GM18505 (cell line): ENCODE results near the gene RUNX1.
A peak's percentile ranks its signal among the peaks of the same experiment; 100 is the strongest.

Source experiments
- ATAC-seq: cut with Tn5 transposase; IDR thresholded peaks from one replicate; pipeline ENCODE4 v1.9.1; 2021; ENCODE audit not compliant: unreplicated experiment
- POLR2A ChIP-seq: IDR thresholded peaks from 4 replicates; pipeline ENCODE4 v1.6.1; 2011; ENCODE audit warnings: borderline replicate concordance; ENCODE audit not compliant: insufficient read depth, insufficient read length; ENCODE audit errors: extremely low read depth

RUNX1 gene

GRCh38 chr21:34877485-34878128 lies 171.5 kb downstream of the RUNX1 start:
- ATAC-seq: no peak
- no peak for TF ChIP-seq POLR2A

DNA sequence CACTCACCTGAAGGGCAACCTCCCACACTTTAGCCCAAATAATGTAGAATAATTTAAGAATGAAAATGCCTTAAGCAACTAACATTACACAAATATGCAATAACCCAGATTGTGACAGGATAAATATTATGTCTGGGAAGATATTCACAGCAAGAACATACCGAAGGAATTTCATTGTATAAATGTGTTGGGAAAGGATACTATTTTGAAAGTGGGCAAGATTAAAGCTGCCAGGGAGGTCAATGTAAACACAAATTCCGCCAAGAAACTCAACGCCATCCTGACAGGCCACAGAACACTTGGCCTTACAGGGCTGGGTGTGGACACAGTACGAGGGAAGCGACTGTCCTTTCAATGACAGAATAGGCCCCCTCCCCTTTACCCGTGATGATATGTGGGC lies 173.3 kb downstream of the RUNX1 start:
- TF ChIP-seq POLR2A: no peak

DNA sequence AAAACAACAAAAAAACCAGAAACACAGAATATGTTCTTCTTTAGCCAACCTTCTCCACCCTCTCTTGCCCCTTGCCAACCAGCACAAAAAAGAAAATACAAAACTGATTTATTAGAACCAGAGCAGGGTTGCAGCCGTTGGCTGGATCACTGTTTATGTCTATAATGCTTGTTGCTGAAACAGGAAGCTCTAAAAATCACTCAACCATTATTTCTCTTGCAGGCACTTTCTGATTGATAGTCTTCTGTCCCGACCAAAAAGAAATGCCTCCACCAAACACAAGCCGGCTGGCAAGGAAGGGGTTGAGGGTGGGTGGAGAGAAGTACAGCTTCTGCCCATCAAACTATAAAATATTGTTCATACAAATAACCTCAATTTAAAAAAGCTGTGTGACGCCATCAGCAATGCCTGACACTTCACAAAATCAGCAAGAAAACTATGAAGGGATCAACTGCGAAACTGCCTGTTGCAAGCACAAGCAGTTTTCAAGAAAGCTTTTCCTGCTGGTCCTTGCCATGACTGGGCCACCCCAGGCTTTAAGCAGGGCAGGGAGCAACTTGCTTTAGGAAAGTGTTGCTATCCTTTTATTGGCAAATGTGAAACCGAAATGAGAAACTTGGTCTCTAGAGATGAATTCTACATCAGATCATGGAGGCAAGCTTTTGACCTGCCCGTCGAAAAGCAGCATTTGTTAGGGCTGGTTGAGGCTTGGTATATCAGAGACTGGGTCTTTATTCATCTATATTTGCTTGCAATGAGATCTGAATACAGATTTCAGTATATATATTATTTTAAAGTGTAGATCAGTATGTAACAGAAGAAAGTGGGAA lies 174.2 kb downstream of the RUNX1 start:
- ATAC-seq: no peak

More for the DNA sequence above, 173.3 kb downstream of the RUNX1 start:
- ATAC-seq: no peak

GRCh38 chr21:34871026-34871908 lies 177.8 kb downstream of the RUNX1 start:
- no peak for ATAC-seq
- no peak for TF ChIP-seq POLR2A

More for the DNA sequence above, 174.2 kb downstream of the RUNX1 start:
- no peak for TF ChIP-seq POLR2A

GRCh38 chr21:34870246-34870645 lies 178.9 kb downstream of the RUNX1 start:
- no peak for TF ChIP-seq POLR2A
- no peak for ATAC-seq

GRCh38 chr21:34869545-34869944 lies 179.6 kb downstream of the RUNX1 start:
- TF ChIP-seq POLR2A: no peak

GRCh38 chr21:34867785-34868184 lies 181.3 kb downstream of the RUNX1 start:
- no peak for ATAC-seq
- TF ChIP-seq POLR2A: no peak

More at GRCh38 chr21:34869545-34869944, 179.6 kb downstream of the RUNX1 start:
- no peak for ATAC-seq

DNA sequence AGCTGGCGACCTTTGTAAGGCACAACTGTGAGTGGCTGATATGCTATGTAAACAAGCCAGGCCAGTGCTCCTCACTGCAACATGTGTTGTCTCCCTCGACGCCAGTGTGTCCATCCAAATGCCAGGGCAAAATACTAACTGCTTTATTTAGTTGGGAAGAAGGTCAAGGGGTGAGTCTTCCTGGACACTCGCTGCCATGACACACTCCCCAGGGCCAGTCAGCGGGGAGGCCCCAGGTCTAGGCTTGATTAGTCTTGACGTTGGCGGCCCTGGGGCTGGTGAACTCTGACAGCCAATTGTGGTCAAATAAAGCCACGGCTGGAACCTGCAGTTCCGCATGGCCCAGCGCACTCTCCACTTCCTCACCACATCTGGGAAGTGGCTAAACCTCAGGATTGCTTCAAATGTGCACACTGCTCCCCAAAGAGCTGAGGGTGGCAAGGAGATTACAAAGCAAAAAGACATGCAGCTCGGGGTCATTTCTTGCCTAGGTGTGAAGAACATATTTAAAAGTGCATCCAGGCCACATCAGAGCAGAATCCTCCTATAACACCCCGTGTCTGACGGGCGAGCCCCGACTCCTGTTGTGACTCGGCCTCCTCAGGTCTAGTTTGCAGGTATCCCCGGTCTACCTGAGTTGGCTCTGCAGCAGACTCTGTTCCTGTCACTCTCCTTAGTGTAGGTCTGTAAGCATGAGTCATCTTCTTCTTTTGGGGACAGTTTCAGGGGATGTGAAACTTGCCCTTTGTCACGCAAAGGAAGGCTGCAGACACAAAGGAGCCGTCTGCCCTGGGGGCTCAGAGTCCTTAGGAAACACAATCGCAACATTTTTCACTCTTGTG lies 183.5 kb downstream of the RUNX1 start:
- no peak for TF ChIP-seq POLR2A
- ATAC-seq: peak; percentile 92

GRCh38 chr21:34864370-34865149 lies 184.5 kb downstream of the RUNX1 start:
- no peak for TF ChIP-seq POLR2A
- no peak for ATAC-seq

- ATAC-seq: no peak
- TF ChIP-seq POLR2A: no peak
Observed at GRCh38 chr21:34862951-34863350, 186.2 kb downstream of the RUNX1 start.

DNA sequence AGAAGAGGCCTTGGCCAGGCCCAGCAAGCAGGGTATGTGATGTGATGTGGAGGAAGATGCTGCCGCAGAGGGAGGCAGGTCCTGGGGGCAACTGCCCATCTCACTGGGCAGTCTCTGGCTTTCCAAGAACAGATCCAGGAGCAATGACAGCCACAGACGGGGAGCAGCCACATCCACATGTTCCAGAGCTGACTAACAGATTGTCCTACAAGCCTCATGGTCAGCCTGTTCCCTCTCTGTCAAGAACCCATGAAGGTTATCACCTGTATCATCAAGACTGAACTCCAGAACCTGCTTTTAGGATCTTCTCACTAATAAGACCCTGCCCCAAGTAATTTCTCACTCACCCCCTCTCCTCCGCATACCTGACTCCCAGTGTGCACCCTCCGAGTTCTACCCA lies 187.8 kb downstream of the RUNX1 start:
- no peak for ATAC-seq
- no peak for TF ChIP-seq POLR2A

- no peak for TF ChIP-seq POLR2A
- no peak for ATAC-seq
Observed at GRCh38 chr21:34859976-34860653, 189.0 kb downstream of the RUNX1 start.

DNA sequence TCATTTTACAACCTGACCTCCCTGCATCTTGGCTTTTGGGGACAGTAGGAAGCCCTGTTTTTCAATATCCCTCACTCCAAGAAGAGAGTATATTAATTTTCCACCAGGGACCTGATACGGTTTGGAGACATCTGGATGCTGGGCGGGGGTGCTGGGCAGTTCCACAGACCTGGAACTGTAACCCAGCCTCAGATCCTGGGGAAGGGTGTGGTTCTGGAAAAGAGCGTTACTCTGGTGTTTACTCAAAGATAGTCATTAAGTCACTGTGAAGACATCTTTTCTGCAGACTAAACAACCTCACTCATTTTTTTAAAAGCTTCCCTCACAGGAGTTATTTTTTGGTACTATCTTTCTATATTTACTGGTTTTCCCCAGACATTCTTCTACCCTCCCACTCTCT lies 190.5 kb downstream of the RUNX1 start:
- no peak for TF ChIP-seq POLR2A
- no peak for ATAC-seq
